GM18870 (cell line): Measurements from ENCODE around the gene GNB3.
"Not testable (repeated sequence)": the region's sequence is repeated elsewhere in the genome, so short reads cannot be mapped to it uniquely, and the experiment has no call there.

Source experiments
- ATAC-seq: cut with Tn5 transposase; IDR thresholded peaks from one replicate; pipeline ENCODE4 v1.9.1; 2021; ENCODE audit warnings: moderate library complexity; ENCODE audit not compliant: unreplicated experiment

GNB3 gene

DNA sequence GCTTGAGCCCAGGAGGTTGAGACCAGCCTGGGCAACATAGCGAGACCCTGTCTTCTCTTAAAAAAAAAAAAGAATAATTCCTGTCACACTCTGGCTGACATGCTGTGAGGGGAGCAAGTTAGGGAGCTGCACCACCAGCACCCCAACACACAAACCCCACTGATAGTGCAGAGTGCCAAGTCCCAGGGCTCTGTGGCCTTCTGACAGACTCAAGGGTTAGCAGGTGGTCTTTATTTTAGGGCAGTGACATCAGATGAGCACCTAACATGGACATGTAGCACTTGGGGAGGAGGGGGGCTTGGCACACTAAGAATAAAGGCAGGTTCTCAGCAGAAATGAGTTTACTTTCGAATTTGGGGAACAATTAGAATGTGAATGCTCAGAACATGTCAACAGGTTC lies 18.1 kb downstream of the GNB3 start:
- ATAC-seq = no peak

DNA sequence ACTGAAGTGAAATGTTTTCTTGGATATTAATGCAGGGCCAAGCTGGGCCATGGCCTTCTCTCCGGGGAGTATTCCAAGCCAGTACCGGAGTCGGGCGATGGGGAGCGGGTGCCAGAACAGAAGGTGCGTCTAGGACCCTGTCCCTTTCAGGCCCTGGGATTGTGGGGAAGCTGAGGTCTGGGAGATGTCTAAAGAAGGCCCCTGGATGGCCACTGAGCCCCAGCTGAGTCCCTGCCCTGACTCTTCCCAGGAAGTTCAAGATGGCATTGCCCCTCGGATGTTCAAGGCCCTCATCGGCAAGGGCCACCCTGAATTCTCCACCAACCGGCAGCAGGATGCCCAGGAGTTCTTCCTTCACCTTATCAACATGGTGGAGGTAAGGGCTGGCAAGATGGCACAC lies 19.4 kb downstream of the GNB3 start:
- ATAC-seq = no peak

DNA sequence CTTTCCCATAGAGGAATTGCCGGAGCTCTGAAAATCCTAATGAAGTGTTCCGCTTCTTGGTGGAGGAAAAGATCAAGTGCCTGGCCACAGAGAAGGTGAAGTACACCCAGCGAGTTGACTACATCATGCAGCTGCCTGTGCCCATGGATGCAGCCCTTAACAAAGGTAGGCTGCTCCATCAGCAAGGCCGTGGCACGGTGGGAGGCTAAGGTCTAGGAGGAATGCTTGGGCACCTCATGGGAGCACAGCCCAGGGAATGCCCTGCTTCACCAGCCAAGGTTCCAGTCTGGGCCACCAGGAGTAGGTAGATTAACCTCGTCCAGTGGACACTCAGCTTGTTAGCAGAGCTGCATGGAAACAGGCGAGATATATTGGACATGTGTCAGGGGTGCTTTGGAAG lies 20.2 kb downstream of the GNB3 start:
- ATAC-seq = no peak

DNA sequence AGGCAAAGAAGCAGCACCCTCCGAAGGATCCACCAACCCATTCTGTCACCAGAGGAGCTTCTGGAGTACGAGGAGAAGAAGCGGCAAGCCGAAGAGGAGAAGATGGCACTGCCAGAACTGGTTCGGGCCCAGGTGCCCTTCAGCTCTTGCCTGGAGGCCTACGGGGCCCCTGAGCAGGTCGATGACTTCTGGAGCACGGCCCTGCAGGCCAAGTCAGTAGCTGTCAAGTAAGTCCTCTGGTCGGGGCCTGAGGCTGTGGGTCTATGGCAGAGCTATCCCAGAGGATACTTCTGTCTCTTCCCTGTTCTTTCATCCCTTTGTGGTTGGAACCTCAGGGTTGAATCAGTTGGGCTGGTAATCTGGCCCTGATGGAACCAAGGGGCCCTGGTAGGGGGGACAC lies 20.7 kb downstream of the GNB3 start:
- no peak for ATAC-seq

DNA sequence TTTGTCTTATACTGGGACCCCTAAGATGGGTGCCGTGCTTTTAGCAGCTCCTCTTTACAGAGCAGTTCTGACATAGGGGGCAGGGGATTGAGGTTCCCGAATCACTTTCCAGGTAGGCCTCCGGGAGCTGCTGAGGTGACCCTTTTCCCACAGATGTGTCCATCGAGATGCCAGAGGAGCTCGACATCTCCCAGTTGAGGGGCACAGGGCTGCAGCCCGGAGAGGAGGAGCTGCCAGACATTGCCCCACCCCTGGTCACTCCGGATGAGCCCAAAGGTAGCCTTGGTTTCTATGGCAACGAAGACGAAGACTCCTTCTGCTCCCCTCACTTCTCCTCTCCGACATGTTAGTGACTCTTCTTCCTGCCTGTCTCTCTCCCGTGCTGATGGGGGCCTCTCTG lies 22.3 kb downstream of the GNB3 start:
- ATAC-seq = no peak

DNA sequence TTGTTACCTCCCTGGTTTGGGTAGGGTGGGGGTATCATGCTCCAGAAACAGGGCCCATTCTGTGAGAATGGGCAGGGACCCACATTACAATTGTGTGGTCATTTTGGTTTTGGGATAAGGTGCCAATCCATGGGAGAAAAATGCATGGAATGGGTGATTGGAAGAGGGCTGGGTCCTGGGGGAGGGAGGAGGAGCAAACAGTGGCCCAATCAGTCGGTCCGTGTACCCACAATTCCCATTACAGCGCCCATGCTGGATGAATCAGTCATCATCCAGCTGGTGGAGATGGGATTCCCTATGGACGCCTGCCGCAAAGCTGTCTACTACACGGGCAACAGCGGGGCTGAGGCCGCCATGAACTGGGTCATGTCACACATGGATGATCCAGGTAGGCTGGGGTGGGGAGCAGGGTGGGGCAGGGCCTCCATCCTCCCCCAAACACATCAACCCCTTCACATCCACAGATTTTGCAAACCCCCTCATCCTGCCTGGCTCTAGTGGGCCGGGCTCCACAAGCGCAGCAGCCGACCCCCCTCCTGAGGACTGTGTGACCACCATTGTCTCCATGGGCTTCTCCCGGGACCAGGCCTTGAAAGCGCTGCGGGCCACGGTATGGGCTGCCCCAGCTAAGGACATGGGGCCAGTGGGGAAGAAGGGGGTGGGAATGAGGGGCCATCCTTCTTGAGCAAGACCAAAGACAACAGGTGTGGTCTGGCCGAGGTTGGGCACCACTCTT lies 23.0 kb downstream of the GNB3 start:
- no peak for ATAC-seq

DNA sequence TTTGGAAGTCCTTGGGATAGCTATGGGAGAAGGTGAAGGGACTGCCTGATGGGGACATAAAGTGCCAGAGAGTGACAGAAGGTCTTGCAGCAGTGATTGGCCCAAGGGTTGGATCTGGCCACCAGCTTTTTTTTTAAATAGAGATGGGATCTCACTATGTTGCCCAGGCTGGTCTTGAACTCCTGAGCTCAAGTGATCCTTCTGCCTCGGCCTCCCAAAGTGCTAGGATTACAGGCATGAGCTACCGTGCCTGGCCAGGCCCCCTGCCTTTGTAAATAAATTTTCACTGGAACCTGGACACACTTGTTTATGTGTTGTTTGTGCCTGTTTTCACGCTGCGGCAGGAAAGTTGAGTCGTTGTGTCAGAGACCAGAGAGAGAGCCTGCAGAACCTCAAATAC lies 24.6 kb downstream of the GNB3 start:
- not testable (repeated sequence) for ATAC-seq

DNA sequence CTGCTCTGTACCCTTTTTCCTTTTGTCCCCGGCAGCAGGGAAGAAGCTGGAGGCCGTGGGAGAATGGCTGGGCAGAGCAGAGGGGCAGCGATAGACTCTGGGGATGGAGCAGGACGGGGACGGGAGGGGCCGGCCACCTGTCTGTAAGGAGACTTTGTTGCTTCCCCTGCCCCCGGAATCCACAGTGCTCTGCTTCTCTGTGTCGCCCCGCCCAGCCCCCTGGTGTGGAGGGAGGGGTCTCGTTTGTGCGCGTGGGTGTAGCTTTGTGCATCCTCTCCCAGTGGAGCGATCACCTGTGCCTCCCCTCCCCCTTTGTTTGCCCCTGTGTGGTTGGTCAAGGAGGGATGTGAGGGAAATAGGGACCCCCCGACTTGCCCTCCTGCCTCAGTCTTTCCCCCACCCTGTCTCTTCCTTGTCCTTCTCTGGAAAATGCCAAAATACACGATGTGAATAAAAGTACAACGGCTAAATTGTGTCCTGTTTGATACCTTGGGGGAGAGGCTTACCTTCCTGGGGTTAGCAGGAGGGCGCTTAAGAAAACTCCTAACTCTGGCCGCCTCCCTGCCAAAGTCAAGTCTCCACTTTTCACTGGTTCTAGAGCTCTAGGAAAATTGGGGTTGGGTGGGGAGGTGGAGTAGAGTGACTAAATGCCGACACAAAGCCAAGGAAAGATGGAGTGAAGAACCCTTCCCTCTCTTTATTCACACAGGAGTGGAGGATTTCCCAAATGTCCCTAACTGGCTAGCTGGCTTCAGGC lies 25.6 kb downstream of the GNB3 start:
- no peak for ATAC-seq

DNA sequence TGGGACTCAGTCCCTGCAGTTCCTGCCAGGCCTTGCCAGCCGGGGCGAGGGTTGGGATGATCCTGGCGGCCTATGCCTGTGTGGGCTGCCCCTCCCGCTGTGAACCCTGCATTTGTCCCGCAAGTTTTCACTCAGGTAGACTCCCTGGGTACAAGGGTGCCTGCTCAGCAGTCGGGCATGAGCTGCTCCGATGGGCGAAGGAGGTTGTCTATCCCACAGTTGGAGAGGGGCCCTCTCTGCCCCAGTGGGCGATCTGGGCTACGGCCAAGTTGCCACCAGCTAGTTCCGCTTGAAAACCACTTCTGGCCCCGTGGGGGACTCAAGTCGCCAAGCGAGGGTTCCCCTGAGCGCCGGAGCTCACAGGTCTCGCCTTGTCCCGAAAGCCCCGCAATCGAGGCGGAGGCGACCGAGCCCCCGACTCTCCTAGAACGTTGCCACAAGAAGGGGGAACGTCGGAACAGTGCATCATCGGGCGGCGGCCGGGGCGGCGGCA lies 26.2 kb downstream of the GNB3 start:
- no peak for ATAC-seq

DNA sequence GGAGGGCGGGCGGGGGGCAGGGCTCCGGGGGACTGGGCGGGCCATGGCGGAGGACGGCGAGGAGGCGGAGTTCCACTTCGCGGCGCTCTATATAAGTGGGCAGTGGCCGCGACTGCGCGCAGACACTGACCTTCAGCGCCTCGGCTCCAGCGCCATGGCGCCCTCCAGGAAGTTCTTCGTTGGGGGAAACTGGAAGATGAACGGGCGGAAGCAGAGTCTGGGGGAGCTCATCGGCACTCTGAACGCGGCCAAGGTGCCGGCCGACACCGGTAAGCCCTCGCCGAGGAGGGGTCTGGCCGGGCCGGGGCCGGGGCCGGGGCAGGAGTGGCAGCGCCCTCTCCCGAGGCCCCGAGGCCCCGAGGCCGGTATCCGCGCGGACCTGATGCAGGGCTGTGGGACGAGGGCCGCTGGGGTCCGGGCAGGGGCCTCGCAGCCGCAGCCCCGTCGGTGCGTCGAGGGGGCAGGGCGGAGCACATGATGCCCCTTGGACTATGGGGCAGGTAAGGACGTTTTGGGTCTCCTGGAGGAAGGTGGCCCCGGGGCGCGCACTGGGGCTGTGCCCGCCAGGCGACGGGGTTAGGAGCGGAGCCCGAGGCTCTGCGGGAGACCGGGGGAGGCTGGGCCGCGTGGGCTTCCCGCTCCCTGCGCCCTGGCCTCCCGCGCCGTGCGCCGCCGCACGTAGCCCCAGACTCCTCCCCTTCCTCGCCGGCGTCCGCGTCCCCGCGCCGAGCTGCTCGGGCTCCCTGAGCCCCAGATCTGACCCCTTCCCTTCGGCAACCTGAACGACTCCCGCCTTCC lies 26.9 kb downstream of the GNB3 start, which contains the start of gene TPI1:
TPI1 (plus strand) TSS at position 119 of the 798 bp plus-strand sequence; CDS start at position 155, 36 bp downstream.
- ATAC-seq = peak; percentile 31

DNA sequence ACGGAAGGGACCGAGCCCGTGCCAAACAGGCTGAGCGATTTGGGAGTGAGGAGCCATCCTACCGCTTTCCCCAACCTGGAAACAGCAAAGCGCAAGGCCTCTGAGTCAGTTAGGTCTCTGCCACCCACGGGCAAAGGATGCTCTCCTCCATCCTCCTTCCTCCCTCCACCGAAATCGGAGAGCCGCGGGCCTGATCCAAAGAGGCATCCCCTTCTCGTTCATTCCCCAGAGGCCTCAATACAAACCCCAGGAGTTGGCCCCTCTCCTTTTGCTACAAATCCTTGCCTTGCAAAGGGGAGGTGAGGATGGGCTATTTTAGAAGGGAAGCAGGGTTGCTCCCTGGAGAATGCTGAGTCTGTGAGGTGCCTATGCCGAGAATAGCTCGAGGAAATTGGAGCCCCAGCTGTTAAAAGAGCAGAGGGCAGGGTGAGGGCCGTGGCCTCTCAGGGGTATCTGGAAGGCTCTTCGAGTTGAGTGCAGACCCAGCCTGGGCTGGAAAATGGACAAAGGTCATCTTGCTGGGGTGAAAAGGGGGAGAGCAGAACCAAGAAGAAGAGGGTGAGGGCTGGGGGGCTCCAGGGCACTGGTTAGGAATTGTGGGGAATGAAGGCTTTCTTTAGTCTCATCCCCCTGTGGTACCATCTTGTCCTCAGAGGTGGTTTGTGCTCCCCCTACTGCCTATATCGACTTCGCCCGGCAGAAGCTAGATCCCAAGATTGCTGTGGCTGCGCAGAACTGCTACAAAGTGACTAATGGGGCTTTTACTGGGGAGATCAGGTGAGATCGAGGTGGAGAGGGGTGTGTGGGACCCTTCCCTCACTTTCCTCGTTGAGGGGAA lies 27.7 kb downstream of the GNB3 start:
- no peak for ATAC-seq

DNA sequence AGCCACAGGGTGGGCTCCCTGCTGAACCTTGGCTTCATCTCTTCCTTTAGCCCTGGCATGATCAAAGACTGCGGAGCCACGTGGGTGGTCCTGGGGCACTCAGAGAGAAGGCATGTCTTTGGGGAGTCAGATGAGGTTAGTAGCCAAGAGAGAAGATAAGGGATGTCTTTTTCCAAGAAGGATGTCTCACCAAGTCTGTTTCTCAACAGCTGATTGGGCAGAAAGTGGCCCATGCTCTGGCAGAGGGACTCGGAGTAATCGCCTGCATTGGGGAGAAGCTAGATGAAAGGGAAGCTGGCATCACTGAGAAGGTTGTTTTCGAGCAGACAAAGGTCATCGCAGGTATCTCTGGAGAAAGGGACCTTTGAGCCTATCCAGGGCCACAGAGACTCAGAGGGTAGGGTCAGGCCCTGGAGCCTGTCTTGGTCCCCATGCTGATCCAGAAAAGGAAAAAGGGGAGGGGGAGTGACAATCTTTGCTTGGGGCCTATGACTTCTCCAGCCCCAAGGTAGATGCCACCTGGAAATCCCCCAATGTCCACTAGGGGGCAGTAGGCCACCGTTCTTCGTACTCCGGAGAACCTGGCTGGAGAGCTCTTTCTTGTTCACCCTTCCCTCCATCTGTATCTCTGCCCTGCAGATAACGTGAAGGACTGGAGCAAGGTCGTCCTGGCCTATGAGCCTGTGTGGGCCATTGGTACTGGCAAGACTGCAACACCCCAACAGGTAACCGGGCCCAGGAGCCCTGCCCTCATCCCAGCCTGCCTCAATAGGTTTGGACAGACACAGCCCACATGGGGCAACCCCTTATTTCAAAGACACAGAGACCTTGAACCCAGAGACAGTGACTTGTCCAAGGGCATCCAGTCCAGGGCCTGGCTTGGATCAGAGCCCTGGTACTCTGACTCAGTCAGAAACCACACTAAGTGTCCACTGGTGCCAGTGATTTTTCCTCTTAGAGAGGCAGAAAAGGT lies 28.6 kb downstream of the GNB3 start:
- no peak for ATAC-seq

DNA sequence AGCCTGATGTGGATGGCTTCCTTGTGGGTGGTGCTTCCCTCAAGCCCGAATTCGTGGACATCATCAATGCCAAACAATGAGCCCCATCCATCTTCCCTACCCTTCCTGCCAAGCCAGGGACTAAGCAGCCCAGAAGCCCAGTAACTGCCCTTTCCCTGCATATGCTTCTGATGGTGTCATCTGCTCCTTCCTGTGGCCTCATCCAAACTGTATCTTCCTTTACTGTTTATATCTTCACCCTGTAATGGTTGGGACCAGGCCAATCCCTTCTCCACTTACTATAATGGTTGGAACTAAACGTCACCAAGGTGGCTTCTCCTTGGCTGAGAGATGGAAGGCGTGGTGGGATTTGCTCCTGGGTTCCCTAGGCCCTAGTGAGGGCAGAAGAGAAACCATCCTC lies 29.6 kb downstream of the GNB3 start:
- not testable (repeated sequence) for ATAC-seq

DNA sequence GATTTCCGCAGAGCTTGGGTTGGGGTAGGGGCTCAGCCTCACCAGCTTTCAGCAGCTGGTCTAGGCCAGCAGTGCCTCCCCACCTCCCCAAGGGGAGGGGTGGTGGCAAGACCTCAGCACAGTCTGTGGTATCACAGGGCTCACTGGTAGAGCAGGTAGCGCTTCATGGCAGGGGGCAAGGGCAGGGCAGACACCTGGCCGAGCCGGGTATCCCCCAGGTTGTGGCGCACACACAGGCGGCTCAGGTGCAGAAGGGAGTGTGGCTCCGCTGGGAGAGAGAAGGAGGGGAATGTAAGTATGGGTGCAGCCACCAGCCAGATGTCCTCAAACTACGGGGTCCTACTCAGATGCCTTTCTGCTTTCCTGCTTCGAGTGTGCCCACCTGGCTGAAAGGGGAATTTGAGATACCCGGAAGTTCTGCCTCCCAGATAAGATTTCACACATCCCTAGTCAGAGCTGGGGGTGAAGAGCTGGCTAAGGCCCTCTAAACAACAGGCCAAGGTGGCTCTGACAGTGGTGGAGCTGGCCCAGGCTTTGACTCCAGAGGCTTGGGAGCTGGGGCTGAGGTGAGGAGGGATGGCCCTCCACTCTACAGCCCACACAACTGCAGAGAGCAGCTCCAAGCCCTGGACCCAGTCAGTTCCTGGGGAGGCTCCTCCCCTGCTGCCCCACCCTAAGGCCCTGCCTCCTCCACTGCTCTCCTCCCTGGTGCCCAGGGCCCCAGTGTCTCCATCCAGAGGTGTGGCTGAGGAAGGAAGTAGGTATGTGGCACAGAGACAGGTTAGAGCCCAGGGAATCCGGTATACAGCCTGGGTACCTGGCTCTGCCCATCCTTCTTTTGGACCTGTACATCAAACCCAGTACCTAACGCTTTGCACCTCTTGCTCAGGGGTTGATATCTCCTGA lies 30.6 kb downstream of the GNB3 start:
- ATAC-seq = no peak

DNA sequence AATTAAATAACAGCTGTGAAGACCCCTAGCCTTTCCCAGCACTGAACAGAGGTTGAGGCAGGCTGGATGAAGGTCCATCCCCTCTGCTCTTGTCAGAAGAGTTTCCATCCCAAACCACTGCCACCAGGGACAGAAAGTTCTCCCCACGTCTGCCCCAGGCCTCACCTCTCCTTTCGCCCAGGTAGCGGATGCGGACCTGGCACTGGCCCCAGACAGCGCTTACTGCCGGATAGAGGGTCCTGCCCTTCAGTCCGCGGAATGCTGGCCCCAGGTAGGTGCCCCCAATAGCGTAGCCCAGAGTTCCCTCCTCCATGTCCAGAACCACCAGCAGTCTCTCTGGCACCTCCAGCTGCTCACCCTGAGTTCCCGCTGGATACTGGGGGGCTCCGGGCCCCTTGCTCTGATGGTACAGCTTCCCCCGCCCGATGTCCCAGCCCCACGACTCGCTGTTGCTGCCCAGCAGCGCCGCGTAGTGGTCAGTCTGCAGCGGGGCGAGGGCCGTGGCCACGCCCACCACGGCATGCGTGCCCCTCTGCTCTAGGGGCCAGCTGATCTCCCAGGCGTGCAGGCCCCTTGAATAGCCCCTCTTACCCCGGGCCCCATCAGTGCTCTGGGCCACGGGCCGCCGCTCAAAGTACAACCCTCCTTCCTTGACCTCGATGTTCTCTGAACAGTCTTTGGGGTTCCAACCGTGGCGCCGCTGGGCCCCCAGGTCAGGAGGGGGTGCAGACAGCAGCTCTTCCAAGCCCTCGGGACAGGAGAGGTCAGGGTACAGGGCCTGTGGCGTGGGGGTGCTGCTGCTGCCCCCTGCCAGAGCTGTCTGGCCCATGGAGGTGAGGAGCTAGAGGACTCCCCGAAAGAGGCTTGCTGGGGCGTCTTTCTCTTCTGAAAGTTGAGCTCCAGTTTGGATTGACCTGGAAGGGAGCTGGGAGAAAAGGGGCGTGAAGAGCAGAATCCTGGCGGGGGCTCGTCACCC lies 31.6 kb downstream of the GNB3 start:
- no peak for ATAC-seq

DNA sequence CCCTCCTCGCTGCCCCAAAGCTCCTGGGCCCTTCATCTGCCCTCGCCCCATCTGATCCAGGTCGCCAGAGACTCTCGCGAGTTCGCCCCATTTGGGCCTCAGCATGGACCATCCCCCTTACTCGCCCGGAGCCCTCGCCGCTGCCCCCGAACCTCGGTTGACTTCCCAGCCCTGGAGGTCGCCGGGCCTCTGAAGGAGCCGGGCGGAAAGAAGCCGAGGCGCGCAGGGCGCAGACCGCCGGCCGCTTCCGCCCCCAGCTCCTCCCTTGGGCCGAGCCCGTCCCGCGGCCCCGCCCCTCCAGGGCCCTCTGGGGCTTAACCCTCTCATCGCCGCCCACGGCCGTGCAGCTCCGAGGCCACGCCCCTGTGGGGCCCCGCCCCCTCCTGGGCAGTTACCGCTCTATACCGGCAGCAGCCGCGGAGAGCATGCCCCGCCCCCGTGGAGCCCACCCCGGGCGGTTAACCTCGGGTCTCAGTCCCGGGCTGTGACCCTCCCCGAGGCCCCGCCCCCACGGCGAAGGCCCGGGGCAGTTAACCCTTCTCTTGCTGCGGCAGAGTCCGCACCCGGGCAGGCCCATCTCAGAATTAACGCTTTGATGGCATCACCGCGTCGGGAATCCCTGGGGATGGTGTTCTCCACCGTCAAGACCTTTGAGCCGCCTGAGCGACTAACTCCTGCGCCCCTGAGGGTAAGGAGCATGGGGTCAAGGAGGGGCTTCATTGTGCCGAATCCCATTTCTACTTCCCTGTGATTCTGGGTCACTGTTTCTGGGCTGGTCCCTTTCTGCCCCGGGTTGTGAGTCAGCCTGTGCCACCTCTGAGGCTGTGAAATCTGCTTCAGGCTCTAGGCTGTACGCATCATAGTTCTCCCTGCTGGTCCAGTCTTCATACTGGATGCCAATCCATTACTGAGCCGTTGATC lies 32.6 kb downstream of the GNB3 start, which contains the start of gene SPSB2:
SPSB2 (minus strand) TSS at position 210 of the 921 bp plus-strand sequence. CDS start 402 bp downstream, outside the sequence.
- no peak for ATAC-seq
